NCI-H1417 treated with DMSO at 0.1 percent for 48 hours (cell line): ENCODE results near the gene NAXE.
"Not testable (repeated sequence)": the region's sequence is repeated elsewhere in the genome, so short reads cannot be mapped to it uniquely, and the experiment has no call there.

ENCODE experiments used
- DNase-seq: peaks from one replicate; lab custom pipeline; 2025; lab: John Stamatoyannopoulos, UW

The NAXE gene

DNA sequence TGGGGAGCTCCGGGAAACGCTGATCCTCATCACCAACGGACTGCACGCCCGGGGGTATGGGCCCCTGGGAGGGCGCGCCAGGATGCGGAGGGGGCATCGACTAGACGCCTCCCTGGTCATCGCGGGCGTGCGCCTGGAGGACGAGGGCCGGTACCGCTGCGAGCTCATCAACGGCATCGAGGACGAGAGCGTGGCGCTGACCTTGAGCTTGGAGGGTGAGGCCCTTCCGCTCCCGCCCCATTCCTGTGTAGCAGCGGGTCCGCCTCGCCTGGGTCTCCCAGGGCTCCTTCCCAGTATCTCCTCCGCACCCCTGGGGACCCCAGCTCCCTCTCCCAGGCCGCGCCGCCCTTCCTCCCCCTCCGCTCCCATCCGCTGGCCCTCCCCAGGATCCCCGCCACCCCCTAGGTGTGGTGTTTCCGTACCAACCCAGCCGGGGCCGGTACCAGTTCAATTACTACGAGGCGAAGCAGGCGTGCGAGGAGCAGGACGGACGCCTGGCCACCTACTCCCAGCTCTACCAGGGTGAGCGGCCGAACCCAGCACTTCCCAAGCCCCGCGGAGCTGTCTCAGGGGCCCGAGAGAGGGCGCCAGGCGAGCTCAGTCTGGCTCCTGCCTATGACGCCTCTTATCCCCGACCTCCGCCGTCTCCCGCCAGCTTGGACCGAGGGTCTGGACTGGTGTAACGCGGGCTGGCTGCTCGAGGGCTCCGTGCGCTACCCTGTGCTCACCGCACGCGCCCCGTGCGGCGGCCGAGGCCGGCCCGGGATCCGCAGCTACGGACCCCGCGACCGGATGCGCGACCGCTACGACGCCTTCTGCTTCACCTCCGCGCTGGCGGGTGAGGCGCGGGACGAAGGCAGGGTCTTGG is 32.6 kb downstream of the NAXE start:
- DNase-seq: no peak

DNA sequence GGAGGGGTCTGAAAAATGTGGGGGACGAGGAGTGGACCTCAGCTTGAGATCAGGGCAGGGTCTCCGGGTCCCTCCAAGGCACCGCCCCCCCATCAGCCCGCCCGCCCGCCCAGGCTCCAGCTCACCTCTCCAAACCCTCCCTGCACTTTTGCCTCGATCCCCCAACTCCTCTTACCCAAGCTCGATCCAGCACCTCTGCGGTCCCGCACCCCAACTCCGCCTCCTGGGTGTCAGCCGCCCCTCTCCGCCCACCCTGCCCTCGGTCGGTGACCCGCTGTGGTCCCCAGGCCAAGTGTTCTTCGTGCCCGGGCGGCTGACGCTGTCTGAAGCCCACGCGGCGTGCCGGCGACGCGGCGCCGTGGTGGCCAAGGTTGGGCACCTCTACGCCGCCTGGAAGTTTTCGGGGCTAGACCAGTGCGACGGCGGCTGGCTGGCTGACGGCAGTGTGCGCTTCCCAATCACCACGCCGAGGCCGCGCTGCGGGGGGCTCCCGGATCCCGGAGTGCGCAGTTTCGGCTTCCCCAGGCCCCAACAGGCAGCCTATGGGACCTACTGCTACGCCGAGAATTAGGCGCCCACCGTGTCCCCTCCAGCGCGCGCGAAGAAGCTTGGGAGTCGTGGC is 33.3 kb downstream of the NAXE start:
- DNase-seq: no peak

DNA sequence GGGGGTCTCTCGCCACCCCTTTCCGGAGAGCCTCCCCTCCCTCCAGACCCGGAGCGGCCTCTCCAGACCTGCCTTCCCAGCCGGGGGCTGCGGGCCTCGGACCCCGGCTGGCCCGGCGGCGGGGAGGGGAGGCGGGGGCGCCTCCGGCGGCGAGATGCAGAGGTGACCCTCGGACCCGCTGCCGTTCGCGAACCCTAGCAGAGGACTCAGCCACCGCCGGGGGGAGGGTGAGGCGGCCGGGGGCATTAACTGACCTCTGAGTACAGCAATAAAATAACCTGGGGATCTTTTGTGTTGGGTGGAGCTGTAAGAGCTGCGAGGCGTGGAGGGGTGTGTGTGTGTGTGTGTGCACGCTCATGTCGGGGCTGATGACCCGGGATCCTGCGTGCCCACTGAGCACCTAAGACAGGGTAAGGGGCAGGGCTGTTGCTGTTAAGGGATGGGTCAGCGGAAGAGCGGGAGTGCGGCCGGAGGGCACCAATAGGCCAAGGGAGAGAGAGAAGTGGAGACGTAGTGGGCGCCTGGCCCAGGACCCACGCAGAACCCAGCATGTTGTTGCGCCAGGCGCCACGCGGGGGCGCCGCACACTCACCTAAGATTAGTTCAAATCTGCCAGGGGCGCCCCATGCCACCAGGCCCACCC is 34.0 kb downstream of the NAXE start:
- DNase-seq: no peak

DNA sequence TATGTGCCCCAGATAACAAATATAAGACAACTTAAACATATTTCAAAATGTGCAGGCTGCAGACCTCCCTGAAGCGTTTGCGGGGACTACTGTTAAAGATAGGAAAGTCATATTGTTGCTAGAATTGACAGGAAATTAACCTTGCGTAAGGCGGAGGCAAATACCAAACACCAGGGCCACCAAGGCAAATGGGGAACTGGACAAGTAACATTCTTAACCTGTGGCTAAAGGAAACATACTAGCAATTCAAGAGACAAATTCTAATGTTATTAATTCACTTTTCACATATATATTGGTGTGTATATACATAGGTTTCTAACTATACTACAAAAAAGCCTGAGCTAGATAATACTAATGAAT is 34.5 kb downstream of the NAXE start:
- DNase-seq: no peak

DNA sequence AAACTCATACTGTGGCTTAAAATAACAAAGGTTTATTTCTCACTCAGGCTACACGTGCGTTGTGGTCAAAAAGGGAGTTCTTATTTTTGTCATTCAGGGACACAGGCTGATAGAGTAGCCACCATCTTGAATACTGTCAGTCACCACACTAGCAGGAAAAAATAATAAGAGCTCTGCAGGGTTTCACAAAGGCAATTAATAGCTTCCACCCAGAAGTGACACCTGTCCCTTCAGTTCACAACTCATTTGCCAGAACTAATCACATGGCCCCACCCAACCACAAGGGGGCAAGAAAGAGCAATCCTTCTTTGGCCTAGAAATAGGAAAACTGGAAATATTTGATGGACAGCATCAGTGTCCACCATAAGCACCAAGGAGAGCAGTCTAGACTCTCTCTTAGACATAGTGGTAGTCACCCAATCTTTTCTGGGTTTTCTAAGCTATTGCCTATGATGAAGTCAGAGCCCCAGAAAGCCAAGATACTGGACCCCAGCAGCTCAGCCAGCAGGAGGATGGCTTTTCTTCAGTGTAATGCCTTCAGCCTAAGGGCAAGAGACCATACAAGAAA is 35.8 kb downstream of the NAXE start:
- no peak for DNase-seq

DNA sequence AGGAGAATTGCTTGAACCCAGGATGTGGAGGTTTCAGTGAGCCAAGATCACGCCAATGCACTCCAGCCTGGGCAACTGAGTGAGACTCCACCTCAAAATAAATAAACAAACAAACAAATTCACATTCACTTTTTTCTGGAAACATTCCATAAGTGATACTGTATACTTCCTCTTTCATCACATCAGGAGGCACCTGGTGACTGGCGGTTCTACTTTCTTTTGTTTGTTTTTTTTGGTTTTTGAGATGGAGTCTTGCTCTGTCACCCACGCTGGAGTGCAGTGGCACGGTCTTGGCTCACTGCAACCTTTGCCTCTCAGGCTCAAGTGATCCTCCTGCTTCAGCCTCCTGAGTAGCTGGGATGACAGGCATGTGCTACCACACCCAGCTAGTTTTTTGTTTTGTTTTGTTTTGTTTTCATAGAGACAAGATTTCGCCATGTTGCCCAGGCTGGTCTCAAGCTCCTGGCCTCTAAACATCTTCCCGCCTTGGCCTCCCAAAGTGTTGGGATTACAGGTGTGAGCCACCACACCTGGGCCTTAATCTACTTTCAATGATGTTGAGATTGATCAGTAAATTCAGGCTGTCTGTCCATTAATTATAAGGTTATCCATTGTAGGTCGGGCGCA is 38.4 kb downstream of the NAXE start:
- no peak for DNase-seq

DNA sequence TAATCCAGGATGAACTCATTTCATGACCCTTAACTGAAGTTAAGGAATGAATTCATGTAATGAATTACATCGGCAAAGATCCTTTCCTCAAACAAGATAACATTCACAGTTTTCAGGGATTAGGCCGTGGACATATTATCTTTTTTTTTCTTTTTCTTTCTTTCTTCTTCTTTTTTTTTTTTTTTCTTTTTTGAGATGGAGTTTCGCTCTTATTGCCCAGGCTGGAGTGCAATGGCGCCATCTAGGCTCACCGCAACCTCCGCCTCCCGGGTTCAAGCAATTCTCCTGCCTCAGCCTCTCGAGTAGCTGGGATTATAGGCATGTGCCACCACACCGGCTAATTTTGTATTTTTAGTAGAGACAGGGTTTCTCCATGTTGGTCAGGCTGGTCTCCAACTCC is 39.6 kb downstream of the NAXE start:
- DNase-seq: not testable (repeated sequence)

DNA sequence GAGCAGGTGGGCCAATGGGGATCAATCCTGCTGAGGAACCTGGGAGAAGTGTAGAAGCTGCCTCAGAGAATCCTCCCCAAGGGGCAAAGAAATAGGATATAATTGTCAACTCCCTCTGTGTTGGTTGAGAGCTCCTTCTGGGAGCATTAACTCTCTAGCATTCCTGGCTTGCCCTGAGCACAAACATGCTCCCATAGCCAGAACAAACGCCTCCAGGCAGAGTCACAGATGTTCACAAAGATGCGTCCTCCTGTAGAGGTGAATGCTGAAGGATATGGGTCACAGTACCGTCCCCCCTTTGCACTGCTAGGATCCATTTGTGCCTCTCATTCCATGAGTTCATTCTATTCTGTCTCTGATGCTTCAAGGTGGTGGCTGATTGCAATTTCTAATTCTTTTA is 40.8 kb downstream of the NAXE start:
- no peak for DNase-seq

DNA sequence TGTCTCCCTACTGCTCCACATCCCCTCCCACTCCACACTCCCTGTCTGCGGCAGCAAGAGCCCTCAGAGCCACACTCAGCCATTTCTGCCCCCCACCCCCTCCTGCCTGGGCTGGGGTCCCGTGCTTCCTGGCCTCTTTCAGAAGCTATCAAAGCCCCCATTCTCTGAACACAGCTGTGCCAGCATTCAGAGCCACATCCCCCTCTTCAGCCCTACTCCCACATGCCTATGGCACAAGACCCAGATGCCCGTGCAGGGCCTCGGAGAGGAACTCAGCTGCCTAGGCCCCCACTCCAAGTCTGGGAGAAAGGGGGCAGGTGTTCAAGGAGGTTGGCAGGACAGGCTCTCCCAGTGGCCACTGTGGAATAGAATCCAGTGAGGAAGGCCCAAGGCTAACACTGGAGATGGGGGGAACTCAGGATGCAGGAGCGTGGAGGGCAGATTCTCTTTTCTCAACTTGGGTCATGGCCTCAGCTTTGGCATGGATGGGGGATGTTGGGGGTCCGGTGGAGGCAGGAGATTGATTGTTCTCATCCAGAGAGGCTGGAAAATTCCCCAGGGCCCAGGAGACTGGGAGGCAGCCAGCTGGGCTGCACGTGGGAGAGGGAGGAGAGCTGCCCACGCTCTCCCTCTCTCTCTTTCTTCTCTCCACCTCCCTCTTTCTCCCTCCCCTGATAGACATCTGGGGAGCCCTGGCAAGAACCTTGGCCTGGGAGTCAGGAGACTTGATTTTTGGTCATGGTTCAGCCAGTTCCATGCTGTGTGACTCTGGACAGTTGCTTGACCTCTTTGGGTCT is 46.8 kb downstream of the NAXE start:
- no peak for DNase-seq

DNA sequence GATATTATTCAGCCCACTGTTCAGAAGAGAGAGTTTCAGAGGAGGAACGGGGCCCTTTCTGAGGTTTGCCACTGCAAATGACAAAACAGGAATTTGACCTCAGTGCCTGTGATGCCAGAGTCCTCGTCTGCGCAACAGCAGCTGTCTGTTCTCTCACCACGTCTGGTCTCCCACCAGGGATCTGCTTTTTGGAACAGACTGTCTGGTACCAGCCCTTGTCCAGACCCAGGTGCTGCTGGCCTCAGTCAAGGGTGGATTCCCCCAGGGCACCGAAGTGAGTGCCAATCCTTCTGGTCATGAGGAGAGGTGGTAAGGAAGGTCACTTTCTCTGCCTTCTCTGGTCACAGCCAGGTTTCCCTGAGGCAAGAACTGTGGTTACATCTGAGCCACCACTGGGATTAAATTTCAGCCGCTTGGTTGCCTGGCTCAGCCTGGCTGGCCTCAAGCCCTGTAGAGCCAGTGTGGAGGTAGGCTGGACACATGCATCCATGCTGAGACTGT is 48.1 kb downstream of the NAXE start:
- no peak for DNase-seq

DNA sequence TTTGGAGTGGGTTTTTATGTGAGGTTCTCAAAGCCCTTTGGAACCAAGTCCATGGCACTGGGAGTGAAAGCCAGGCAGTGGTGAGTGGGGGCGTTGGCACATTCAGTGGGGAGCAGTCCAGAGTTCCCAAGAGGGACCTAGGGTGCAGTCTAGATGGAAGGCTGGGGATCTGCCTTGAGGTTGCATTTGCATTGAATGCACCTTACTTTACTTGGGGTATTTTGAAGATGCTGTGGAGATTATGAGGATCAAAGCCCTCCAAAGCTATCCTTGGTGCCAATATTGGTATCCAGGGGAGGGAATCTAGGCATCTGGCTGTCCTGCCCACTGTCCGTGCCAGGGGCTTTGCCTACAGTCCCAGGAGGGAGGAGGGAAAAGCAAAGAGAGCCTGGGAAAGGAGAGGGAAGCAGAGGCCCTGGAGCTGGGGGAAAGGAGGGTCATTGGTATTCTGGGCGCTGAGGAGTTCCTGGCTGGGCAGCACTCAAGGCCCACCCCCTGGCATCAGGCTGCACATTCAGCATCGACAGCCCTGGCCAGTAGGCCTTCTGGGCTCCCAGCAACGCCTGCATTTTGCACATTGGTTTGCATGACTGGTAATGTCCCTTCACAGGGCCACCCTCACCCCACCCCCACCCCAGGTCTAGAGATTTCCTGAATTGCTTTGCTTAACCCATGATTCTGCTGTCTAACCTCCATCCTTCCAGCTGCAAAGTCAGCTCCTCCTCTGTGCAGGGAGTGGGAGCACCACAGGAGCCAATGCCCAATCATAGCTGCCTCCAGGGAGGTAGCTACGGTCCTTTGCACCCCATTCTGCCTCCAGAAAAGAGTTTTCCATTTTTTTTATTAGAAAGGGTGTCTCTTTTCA is 49.5 kb downstream of the NAXE start:
- no peak for DNase-seq

DNA sequence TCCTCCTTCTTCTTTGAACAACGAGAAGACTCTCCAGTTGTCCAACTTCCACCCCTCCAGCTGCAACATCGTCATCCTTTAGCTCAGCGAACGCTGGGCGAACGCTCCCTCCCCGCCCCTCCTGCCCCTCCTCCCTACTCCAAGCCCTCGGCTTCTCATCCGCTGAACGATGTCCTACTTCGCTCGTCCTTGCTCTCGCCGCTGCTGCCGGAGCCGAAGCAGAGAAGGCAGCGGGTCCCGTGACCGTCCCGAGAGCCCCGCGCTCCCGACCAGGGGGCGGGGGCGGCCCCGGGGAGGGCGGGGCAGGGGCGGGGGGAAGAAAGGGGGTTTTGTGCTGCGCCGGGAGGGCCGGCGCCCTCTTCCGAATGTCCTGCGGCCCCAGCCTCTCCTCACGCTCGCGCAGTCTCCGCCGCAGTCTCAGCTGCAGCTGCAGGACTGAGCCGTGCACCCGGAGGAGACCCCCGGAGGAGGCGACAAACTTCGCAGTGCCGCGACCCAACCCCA is 50.2 kb downstream of the NAXE start, which contains the start of gene BCAN:
TSS of gene BCAN (plus strand) at position 357 of the 504 bp plus-strand sequence. CDS start 3,938 bp downstream, outside the sequence.
- DNase-seq: no peak

DNA sequence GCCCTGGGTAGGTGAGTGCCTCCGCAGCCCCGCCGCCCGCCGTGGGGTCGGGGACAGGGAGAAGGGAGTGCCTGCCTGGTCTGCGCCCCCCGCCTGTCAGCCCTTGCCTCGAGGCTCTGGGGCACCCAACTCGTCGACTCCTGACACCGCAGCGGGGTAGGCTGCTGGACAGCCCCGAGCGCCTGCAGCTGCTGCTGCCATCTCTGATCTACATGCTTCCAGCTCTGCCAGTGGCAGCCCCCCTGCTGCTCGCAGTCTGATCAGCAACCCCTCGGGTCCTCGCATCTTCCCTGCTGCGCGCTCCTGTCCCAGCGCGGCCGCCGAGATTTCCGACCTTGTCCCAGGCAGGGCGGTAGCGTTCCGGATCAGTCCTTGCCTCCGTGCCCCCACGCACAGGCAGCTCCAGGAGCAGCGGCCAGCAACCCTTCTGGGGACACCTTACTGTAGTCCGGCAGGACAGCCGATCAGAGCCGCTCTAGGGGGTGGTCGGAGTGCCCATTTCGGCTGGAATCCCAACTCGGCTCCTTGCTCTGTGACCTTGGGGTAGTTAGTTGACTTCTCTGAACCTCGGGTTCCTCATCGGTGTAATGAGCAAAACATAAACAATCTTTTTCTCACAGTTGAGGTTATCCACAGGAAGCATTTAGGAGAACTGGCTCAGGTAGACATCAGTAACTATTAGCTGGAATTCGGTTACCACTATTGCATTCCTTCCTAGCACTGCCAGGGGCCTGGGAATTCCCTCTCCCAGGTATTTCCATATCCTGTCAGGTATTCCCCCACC is 50.9 kb downstream of the NAXE start:
- no peak for DNase-seq

DNA sequence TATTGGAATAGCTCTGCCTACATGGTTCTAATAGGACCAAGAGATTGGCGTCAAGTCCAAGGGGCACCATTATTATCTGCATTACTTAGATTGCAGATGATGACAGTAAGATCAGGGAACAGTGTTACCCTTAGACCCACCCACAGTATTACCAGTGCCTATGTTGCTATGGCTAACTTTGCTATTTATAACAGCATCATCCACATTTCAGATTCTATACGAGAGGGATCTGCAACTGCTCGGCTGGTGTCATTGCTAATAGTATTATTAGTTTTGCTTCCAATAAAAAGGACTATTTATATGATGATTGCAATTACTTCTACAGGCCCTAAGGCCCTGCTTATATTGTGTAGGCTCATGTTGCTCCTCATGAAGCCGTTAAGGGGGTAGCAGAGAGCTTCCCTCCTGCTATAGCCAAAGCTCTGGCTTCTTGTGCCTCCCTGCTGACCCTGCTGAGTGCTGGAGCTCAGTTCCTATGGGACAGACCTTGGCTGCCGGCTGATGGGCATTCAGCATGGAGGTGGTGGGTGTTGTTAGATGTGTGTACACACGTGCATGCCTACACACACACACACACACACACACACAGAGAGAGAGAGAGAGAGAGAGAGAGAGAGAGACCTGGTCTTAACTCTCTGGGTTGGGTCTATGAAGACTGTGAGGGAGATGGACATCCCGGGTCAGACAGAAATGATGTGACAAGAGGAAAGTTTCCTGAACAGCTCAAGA is 51.6 kb downstream of the NAXE start:
- no peak for DNase-seq

DNA sequence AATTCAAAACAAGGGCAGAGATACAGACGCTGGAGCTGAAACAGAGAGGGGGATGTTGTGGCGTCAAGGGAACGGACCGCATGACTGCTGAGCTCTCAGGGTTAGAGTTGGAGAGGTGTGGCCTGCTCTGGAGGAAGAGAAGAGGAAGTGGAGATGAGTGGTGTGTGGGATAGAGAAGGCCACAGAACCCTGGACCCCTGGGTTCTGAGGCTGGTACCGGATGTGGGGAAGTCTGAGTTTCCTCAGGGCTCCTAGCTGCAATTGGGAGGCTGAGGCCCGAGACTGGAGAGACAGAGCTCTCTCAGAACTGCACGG is 52.2 kb downstream of the NAXE start:
- DNase-seq: no peak
